ENCODE measurements around the gene RPS16.
"Not testable (repeated sequence)": the region's sequence is repeated elsewhere in the genome, so short reads cannot be mapped to it uniquely, and the experiment has no call there.

The RPS16 gene

DNA sequence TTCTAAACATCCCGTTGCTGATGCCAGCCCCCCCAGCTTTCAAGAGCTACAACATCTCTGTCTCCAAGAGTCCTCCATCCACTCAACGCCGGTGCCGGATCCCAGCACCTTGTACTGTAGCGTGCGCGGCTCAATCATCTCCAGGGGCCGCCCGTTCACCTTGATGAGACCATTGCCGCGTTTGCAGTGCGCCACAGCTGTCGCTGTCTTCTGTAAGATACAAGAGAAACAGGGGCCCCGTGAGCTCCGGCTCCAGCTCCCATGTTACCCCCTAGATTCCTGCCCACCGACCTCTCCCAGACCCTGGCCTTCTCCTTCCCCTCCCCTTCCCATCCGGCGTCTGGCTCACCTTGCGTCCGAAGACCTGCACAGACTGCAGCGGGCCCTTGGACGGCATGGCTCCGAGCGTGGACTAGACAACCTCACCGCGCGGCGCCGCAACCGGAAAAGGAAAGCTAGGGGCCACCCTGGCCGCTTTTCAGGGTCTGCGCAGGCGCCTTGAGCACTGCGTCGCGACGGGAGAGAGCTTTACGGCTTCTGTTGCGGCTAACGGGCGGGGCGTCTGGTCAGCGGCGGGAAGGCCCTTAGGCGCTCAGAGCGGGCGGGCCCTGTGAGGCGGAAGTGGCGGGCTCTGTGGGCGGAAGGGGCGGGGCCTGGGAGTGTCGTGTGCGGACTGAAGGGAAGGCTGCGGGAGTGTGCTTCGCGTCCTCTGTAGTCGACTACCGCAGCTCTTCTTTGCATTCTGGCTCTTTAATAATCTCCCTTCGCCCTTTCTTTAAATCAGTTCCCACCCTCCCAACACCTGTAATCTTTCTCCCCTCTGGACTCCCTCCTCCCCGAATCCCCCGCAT, at the start of gene RPS16:
RPS16 (minus strand) TSS at position 451 of the 851 bp plus-strand sequence; CDS start at position 397, 54 bp downstream.
- peak; percentile 98 for DNase-seq (ENCODE audit: low spot score)

DNA sequence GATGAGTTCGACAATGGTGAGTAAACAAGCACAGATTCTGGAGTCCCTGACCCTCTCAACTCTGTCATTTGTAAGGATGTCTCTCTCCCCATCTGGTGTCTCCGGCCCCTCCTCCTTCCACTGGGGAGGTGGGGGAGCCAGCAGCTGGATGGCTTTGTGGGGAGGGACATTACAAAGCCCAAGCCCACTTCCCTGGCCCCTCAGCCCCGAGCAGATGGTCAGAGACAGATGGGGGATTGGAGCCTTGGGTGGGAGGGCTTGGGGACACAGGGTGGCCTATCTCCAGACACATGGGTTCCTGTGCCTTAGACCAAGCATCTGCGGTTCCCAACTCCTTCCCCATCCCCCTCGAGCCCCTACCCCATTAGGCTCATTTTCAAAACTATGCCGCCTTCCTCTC, 47.4 kb upstream of the RPS16 start:
- no peak for DNase-seq (ENCODE audit: low spot score)

DNA sequence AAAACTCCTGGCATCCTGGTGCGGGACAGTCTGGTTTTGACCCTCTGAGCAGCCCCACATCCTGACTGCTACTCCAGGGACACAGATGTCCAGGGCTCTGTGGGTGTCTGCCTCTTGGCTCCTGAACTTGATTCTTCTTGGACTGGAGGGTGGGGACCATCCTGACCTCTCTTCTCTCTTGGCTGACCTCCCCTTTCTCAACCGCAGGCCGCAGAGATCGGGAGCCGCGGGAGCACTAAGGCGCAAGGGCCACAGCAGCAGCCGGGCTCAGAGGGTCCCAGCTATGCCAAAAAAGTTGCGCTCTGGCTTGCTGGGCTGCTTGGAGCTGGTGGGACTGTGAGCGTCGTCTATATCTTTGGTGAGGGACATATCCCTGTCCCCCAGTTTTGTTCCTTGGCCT, 45.9 kb upstream of the RPS16 start:
- DNase-seq (ENCODE audit: low spot score), result no peak

DNA sequence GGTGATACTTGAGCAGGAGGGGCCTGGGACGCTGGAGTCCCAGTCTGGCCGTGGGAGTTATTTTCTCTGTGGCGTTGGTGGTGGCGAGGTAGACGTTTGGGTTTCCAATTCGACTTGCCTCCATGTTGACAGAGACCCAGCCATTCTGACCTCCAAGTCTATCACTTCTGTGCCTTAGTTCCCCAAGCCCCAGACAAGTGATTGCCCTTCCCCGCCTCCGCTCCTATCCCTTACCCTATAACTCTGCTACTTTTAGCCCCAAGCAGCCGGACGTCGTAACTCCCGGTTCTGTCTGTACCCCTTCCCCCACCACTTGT, 45.4 kb upstream of the RPS16 start:
- no peak for DNase-seq (ENCODE audit: low spot score)

DNA sequence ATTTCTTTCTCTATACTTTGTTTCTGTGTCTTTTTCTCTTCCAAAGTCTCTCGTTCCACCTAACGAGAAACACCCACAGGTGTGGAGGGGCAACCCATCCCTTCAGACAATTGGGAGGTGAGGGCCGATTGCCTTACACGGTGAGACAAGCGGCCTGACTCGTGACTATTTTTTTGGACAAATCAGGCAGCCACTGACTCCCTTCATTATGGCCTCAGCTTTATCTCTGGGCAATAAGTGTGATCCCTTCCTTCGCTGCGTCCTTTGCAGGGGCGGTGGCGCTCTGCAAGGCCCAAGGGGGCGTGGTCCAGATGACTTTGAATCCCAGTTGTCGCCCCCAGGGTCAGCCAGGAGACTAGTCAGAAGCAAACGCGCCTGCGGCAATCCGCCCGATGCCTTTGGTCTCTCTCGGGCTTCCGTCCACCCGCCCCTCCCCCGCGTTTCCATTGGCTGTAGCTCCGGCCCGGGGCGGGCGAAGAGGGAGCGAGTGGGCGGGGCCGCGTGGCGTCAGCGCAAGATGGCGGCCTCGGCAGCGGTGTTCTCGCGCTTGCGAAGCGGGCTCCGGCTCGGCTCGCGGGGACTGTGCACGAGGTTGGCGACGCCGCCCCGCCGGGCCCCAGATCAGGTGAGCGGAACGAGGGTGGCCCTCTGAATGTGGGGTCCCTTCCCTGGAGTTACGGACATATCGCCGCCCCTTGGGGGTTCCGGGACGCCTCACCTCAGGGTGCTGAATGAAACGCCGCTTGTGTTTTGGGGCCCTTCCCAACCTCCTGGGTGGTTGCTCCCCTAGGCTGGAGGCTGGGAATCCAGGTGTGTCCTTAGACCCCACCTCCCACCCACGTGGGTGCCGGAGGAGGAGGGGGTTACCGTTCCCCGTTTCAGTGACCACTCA, 44.8 kb upstream of the RPS16 start, which contains the start of gene TIMM50:
TIMM50 (plus strand) TSS at position 502 of the 892 bp plus-strand sequence; CDS start at position 518, 16 bp downstream.
- DNase-seq (ENCODE audit: low spot score), result peak; percentile 98

DNA sequence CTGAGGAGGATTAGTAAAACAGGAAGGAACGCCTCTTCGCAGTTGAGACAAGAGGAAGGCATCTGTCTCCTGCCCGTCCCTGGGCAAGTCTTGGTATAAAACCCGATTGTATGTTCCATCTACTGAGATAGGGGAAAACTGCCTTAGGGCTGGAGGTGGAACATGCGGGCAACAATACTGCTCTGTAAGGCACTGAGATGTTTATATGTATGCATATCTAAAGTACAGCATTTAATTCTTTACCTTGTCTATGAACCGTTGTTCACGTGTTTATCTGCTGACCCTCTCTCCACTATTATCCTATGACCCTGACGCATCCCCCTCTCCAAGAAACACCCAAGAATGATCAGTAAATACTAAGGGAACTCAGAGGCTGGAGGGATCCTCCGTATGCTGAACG, 44.2 kb upstream of the RPS16 start:
- DNase-seq (ENCODE audit: low spot score), result no peak

DNA sequence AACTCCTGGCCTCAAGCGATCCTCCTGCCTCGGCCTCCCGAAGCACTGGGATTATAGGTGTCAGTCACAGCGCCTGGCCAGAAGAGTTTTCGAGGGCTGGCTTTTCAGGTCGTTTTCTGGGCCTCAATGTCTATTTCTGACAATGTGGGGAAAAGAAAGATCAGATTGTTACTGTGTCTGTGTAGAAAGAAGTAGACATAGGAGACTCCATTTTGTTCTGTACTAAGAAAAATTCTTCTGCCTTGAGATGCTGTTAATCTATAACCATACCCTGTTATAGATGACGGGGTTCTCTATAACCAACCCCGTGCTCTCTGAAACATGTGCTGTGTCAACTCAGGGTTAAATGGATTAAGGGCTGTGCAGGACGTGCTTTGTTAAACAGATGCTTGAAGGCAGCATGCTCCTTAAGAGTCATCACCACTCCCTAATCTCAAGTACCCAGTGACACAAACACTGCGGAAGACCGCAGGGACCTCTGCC, 43.6 kb upstream of the RPS16 start:
- not testable (repeated sequence) for DNase-seq (ENCODE audit: low spot score)

DNA sequence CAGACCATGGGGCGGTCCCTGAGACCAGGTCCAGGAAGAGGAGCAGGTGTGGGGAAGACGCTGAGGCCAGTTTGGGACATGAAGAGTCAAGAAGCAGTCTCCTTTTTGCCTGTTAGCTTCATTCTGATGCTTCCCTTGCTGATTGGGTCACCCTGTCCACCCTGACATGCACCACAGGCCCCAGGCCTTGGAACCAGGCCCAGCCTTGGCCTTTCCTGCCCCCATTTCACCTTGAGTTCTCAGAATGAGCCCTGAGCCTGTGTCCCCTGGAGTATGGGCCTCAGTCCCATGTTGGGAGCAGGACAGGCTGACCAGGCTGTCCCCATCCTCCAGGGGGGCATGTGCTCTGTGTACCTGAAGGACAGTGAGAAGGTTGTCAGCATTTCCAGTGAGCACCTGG, 40.0 kb upstream of the RPS16 start:
- no peak for DNase-seq (ENCODE audit: low spot score)

DNA sequence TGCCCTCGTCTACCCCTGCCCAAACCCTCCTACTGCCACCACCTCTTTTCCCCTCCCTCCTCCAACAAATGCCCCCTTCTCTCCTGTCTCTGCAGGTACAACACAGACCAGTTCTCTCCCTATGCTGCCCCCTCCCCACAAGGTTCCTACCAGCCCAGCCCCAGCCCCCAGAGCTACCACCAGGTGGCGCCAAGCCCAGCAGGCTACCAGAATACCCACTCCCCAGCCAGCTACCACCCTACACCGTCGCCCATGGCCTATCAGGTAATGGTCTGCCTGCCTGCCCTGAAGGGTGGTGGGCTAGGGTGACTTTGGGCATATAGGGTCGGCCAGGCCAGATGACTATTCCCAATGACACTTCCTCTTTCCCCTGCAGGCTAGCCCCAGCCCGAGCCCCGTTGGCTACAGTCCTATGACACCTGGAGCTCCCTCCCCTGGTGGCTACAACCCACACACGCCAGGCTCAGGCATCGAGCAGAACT, 38.4 kb upstream of the RPS16 start:
- DNase-seq (ENCODE audit: low spot score), result peak; percentile 68

DNA sequence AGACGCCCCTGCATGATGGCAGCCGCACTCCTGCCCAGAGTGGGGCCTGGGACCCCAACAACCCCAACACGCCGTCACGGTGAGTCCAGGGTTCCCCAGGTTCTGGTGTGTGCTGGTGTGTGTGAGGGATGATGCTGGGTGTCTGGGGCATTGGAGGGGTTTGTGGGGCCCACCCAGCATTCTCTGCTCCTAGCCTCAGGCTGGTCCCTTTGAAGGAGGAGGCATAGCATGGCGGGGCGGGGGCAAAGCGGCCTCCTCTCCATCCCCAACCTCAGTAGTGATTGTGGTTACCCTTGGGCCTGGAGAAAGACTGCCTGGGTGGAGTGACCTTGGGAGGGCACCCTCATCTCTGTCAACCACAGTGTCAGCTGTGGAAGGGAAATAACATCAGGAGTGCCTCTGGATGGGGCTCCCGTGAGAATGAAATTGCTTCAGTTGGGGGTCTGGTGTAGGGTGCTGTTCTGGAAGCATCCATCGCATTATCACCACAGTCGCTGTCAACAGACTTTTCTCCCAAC, 37.8 kb upstream of the RPS16 start:
- DNase-seq (ENCODE audit: low spot score), result no peak

DNA sequence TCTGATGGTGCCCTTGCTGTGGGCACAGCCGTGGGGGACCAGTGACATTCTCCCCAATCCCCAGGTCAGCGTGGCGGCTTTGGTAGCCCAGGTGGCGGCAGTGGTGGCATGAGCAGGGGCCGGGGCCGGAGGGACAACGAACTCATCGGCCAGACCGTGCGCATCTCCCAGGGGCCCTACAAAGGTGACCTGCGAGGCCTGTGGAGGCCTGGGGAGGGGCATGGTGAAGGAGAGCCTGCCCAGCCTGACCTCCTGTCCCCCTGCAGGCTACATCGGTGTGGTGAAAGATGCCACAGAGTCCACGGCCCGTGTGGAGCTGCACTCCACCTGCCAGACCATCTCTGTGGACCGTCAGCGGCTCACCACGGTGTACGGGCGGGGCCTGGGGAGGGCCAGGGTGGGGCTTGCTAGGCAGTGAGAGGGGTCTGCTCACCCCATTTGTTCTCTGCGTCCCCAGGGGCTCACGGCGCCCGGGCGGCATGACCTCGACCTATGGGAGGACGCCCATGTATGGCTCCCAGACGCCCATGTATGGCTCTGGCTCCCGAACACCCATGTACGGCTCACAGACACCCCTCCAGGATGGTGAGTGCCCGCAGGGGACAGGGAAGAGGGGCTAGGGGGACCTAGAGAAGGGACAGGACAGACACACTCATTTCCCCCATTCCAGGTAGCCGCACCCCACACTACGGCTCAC, 37.1 kb upstream of the RPS16 start:
- DNase-seq (ENCODE audit: low spot score), result no peak

DNA sequence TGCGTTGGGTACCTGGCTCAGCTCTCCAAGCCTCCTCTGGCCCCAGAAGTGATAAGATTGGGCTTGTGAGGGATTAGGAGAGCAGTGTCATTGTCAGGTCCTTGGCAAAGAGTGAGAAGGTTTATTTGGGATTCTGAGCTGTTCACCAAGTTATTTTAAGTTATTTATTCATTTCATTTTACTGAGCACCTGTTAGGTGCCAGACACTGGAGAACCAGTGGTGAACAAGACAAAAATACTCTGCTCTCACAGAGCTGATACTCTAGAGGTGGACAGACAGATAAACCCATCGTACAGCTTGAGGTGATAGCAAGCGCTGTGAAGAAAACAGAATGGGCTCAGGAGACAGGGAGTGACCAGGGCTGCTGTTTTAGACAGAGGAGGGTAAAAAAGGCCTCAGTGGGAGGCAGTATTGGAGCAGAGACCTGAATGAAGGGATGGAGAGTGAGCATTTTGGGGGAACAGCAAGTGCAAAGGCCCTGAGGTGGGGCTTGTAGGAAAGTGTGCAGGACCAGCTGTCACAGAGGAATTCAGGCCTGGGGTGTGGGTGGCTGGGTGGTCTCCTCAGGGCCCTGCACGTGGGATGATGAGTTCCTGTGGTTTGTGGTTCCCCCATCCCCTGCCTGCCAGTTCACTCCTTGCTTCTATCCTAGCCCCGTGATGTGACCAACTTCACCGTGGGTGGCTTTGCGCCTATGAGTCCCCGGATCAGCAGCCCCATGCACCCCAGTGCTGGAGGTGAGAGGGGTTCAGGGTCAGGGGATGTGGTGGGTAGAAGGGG, 36.2 kb upstream of the RPS16 start:
- DNase-seq (ENCODE audit: low spot score), result no peak

DNA sequence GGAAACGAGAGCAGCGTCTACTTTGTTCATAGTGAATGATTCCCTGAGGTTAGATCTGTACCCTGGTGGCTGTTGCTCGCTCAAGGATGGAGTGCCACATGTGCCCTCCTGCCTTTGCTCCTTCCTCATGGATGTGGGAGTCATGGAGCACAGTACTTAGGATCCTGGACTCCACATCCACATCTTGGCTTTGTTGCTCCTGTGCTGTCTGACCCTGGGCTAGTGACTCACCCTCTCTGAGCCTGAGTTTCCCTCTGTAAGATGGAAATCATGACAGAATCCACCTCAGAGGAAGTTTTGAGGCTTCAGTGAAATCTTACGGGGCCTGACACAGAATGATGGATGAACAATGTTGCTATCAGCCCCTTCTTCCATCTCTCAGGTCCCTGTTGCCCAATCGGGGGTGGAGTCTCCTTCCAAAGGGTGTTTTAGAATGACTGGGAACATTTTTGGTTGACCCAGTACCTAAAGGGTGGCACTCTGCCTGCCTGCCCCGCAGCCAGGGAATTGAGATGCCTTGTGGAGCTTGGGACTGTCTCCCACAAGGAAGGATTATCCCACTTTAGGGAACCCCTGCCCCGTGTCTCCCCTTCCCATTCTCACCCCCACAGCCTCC, 35.1 kb upstream of the RPS16 start:
- DNase-seq (ENCODE audit: low spot score), result no peak

DNA sequence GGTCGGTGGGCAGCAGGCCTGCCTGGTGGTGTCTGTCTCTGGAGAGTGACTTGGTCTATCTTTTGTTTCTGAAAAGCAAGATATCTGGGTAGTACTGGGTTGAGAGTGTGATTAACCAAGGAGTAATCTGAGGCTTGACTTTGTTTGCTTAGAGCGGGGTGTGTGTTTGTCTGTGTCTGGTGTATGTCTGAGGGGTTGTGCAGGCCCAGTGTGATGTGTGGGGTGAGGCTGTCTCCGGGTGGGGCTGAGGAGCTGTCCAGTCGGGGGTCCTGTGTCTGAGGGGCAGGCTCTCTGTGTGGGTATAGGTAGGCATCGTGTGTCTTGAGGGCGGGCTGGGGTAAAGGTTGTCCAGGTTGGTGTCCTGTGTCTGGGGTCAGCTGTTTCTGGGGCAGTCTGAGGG, 33.8 kb upstream of the RPS16 start:
- DNase-seq (ENCODE audit: low spot score), result no peak

DNA sequence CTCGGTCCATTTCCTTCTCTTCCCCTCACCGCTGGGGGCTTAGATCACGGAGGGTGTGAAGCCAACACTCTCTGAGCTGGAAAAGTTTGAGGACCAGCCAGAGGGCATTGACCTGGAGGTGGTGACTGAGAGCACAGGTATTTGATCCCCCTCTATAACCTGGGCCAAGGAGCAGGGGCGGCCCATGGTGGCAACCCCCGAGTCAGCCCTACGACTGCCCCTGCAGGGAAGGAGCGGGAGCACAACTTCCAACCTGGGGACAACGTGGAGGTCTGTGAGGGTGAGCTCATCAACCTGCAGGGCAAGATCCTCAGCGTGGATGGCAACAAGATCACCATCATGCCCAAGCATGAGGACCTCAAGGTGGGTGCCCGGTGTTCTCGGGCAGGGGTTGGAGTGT, 33.3 kb upstream of the RPS16 start:
- no peak for DNase-seq (ENCODE audit: low spot score)

DNA sequence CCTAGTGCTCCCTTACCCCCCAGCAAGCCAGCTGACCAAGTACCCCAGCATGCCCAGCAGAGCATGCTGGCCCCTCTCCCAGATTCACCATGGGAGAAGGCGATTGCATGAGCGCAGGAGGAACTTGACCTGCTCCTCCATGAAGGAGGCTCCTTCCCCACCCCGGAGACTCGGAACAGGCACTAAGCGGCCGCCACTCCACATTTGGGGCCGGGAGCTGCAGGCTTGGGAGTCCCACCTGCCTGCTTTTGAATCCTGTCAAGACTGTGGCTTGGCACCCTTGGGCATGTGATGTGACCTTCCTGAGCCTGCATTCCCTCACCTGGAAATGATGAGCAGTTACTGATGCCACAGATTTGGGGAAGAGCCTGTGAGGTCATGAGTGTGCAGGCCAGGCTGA, 32.2 kb upstream of the RPS16 start:
- DNase-seq (ENCODE audit: low spot score), result no peak

DNA sequence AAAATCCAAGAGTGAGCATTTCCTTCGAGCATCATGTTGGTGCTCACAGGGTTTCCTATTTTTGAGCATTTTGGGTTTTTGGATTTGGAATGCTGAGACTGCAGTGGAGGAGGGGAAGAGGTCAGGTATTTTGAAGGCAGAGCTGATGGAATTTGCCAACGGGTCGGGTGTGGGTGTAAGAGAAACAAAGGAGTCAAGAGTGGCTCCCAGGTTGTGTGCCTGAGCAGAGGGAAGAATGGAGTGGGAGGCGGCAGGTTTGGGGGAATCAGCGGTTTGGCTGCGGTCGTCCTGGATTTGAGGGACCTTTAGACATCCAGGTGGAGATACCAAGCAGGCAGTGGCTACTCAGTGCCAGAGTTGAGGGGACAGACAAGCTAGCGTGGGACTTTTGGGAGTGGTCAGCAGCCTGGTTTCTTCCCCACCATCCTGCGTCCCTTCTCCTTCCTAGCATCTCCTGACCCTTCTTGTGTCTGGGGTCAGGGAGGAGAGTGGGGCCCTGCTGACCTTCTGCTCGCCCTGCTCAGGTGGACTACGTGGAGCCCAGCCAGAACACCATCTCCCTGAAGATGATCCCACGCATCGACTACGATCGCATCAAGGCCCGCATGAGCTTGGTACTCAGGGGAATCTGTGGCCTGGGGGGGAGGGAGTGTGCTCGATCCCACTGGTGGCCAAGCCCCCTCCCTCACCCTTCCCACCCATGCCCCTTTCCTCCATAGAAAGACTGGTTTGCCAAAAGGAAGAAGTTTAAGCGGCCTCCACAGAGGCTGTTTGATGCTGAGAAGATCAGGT, 30.4 kb upstream of the RPS16 start:
- DNase-seq (ENCODE audit: low spot score), result no peak

DNA sequence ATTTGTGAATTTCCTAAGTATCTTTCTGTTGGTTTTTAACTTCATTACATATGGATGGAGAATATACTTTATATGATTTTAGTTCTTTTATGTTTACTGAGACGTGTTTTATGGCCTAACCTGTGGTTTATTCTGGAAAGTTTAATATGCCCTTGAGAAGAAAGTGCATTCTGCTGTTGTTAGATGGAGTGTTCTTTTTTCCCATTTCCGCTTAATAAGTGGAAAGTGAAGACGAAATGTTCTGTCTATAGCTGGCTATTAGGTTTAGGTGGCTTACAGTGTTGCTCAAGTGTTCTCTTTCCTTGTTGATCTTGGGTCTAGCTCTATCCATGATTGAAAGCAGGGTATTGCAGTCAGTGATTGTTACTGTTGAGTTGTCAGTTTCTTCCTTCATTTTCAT, 27.7 kb upstream of the RPS16 start:
- DNase-seq (ENCODE audit: low spot score), result no peak

DNA sequence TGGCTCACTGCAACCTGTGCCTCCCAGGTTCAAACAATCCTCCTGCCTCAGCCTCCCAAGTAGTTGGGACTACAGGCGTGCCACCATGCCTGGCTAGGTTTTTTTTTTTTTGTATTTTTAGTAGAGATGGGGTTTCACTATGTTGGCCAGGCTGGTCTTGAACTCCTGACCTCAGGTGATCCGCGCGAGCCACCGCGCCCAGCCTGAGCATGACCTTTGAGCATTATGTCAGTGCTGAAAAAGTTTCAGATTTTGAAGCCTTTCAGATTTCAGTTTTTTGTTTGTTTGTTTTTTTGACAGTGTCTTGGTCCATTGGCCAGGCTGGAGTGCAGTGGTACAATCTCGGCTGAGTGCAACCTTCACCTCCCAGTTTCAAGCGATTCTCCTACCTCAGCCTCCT, 15.5 kb upstream of the RPS16 start:
- DNase-seq (ENCODE audit: low spot score), result not testable (repeated sequence)
